Liver (tissue), 3 donors: Measurements from ENCODE around the gene RNF25.

Experiments used
- ATF3 ChIP-seq: IDR thresholded peaks from 2 replicates; pipeline ENCODE4 v1.6.1; 2016; ENCODE audit warnings: antibody characterized with exemption
- CTCF ChIP-seq: fragments of 150-350 bp; IDR thresholded peaks from 2 replicates; pipeline ENCODE4 v1.5.1; 2017; ENCODE audit warnings: improper control_type of control experiment, low read depth, low read length; ENCODE audit not compliant: missing input control
- FOXA1 ChIP-seq: IDR thresholded peaks from 2 replicates; pipeline ENCODE4 v1.6.1; 2016; ENCODE audit warnings: antibody characterized with exemption
- GABPA ChIP-seq, 2 donors: IDR thresholded peaks in 1 of 2; conservative IDR thresholded peaks in 1 of 2; 2 replicates each; pipeline ENCODE4 v1.6.1; 2016; ENCODE audit warnings: antibody characterized with exemption in 2 of 2, mild to moderate bottlenecking in 1 of 2, moderate library complexity in 1 of 2
- HNF4A ChIP-seq, 2 donors: conservative IDR thresholded peaks; 2 replicates each; pipeline ENCODE4 v1.6.1; 2016; ENCODE audit warnings: antibody characterized with exemption in 2 of 2, mild to moderate bottlenecking in 2 of 2
- HNF4G ChIP-seq: IDR thresholded peaks from 2 replicates; pipeline ENCODE4 v1.6.1; 2016; ENCODE audit warnings: antibody characterized with exemption
- JUND ChIP-seq, 2 donors: IDR thresholded peaks; 2 replicates each; pipeline ENCODE4 v1.6.1; 2016; ENCODE audit warnings: antibody characterized with exemption in 2 of 2
- MAX ChIP-seq: IDR thresholded peaks from 2 replicates; pipeline ENCODE4 v1.6.1; 2016; ENCODE audit warnings: antibody characterized with exemption
- NR2F2 ChIP-seq: IDR thresholded peaks from 2 replicates; pipeline ENCODE4 v1.6.1; 2016; ENCODE audit warnings: antibody characterized with exemption
- RAD21 ChIP-seq, 2 donors: IDR thresholded peaks; 2 replicates each; pipeline ENCODE4 v1.6.1; 2016; ENCODE audit warnings: antibody characterized with exemption in 2 of 2, mild to moderate bottlenecking in 2 of 2
- SP1 ChIP-seq: IDR thresholded peaks from 2 replicates; pipeline ENCODE4 v1.6.1; 2018; ENCODE audit warnings: antibody characterized with exemption, mild to moderate bottlenecking
- TAF1 ChIP-seq: conservative IDR thresholded peaks from 2 replicates; pipeline ENCODE4 v1.6.1; 2016; ENCODE audit warnings: antibody characterized with exemption, mild to moderate bottlenecking
- YY1 ChIP-seq: IDR thresholded peaks from 2 replicates; pipeline ENCODE4 v1.6.1; 2016; ENCODE audit warnings: antibody characterized with exemption, mild to moderate bottlenecking
- donor health status: healthy.
- donor health status: healthy.

GRCh38 chr2:218622606-218623365, 49.0 kb downstream of the RNF25 start:
- TF ChIP-seq CTCF (no peak), YY1 (no peak), SP1 (no peak), JUND (IDR thresholded peaks at IDR 0.05) (no peak), MAX (no peak), HNF4A (conservative IDR thresholded peaks at IDR 0.05) (no peak), ATF3 (no peak), GABPA (IDR thresholded peaks at IDR 0.05 in 1 of 2, conservative IDR thresholded peaks at IDR 0.05 in 1 of 2) (no peak), TAF1 (no peak), HNF4G (no peak), RAD21 (IDR thresholded peaks at IDR 0.05) (no peak), FOXA1 (no peak), NR2F2 (no peak)
